ENCODE measurements around the gene SUMF1. TPM values are rescaled to one million over a fixed set of nuclear protein-coding genes. Genes with fewer than 3 reads are reported as not detected.

The SUMF1 gene
- total RNA-seq, 1 experiment from 2014 or later = 11.8 TPM

DNA sequence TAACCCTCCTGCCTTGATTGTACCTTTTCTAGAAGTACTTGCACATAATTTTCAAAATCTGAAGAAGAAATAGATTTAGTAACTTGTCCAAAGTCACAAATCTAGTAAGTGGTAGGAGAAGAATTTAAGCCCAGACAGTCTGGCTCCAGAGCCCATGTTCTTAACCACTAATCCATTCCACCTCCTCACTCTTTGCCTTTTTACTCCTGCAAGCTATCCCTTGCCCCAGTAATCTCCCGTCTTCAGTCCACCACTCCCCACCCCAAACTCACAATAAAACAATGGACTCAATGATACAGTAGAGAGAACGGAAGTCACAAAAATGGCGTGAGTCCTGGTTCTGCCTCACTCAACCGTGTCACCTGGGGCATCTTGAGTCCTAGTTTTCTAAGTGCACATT, 115.2 kb downstream of the SUMF1 start:
- Mint-ChIP-seq H3K36me3 (ENCODE audit: insufficient read depth, unreplicated experiment) (no peaks in the 10 kb centered on the region), H3K4me1 (ENCODE audit: insufficient read depth, unreplicated experiment) (peaks cover 7% of the 10 kb centered on the region), H3K9me3 (ENCODE audit: unreplicated experiment) (no peaks in the 10 kb centered on the region), H3K4me3 (ENCODE audit: unreplicated experiment) (no peak overlapping the region), H3K27me3 (ENCODE audit: insufficient read depth, unreplicated experiment) (no peaks in the 10 kb centered on the region), H3K27ac (ENCODE audit: low read depth, unreplicated experiment) (peak overlapping the region; percentile 8)
- BruUV-seq (replicated peaks) = no TSS peak
- TF ChIP-seq, protein P1, sequence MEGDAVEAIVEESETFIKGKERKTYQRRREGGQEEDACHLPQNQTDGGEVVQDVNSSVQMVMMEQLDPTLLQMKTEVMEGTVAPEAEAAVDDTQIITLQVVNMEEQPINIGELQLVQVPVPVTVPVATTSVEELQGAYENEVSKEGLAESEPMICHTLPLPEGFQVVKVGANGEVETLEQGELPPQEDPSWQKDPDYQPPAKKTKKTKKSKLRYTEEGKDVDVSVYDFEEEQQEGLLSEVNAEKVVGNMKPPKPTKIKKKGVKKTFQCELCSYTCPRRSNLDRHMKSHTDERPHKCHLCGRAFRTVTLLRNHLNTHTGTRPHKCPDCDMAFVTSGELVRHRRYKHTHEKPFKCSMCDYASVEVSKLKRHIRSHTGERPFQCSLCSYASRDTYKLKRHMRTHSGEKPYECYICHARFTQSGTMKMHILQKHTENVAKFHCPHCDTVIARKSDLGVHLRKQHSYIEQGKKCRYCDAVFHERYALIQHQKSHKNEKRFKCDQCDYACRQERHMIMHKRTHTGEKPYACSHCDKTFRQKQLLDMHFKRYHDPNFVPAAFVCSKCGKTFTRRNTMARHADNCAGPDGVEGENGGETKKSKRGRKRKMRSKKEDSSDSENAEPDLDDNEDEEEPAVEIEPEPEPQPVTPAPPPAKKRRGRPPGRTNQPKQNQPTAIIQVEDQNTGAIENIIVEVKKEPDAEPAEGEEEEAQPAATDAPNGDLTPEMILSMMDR (IDR thresholded peaks at IDR 0.05; ENCODE audit: unreplicated experiment) = no peak
- no peak for DNase-seq (ENCODE audit: unreplicated experiment)
- intact Hi-C loops (cut with micrococcal nuclease) = loop anchor here (1.0 to 5.0 kb wide), 3 partner anchors 141 to 705 kb away; partner anchors contain the start of gene ITPR1
- POLR2A ChIA-PET = interaction anchor here (1.6 to 2.1 kb wide), 4 partner anchors 10 to 282 kb away, joined by 5 to 8 read pairs (median 6); partner anchors contain the start of gene ITPR1
- CTCF ChIA-PET = interaction anchor here (0.6 to 20.2 kb wide), 15 partner anchors 11 to 314 kb away, joined by 3 to 288 read pairs (median 5); no protein-coding TSS in a partner anchor

DNA sequence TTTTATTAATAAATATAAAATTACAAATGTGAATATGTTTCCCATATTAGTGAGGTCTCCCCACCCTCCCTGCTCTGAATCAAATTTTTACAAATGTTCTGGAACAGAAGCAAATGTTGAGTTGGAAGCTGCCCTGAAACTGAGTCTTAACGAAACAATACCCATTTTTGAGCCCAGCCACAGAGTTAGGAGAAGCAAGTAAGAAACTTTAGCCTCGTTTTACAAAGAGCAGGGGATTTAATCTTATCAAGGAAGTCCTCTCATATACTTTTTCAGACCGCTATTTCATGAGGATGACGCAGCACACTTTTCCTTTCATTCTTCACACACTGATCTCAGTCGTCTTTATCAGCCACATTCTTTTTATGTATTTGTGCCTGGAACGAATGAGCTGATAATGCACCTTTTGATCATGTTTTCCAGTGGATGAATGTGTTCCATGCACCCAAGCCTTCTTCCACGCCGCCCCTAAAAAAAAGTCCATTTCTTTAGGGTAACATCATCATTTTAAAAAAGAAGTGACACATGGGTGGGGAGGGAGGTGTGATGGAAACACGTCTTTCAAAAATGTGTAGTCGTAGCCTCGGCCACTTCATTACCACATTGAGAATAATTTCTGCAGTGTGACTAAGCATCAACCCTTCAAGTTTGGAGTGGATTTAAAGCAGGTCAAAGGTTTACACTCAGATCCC, 115.8 kb downstream of the SUMF1 start:
- ChIA-PET CTCF (interaction anchor here (0.6 to 20.2 kb wide), 35 partner anchors 11 to 369 kb away, joined by 3 to 288 read pairs (median 4); no protein-coding TSS in a partner anchor), POLR2A (interaction anchor here (1.6 to 2.1 kb wide), 4 partner anchors 9 to 282 kb away, joined by 5 to 8 read pairs (median 6); partner anchors contain the start of gene ITPR1)
- H3K27me3 Mint-ChIP-seq (ENCODE audit: insufficient read depth, unreplicated experiment) = no peaks in the 10 kb centered on the region
- H3K36me3 Mint-ChIP-seq (ENCODE audit: insufficient read depth, unreplicated experiment) = no peaks in the 10 kb centered on the region
- H3K27ac Mint-ChIP-seq (ENCODE audit: low read depth, unreplicated experiment) = no peak overlapping the region
- BruUV-seq (replicated peaks) = no TSS peak
- peaks cover 7% of the 10 kb centered on the region for H3K4me1 Mint-ChIP-seq (ENCODE audit: insufficient read depth, unreplicated experiment)
- TF ChIP-seq, protein P1 (IDR thresholded peaks at IDR 0.05; ENCODE audit: unreplicated experiment) = no peak
- intact Hi-C loops (cut with micrococcal nuclease) = loop anchor here (1.0 to 5.0 kb wide), 3 partner anchors 141 to 706 kb away; partner anchors contain the start of gene ITPR1
- H3K4me3 Mint-ChIP-seq (ENCODE audit: unreplicated experiment) = no peak overlapping the region
- no peaks in the 10 kb centered on the region for H3K9me3 Mint-ChIP-seq (ENCODE audit: unreplicated experiment)
- no peak for DNase-seq (ENCODE audit: unreplicated experiment)

DNA sequence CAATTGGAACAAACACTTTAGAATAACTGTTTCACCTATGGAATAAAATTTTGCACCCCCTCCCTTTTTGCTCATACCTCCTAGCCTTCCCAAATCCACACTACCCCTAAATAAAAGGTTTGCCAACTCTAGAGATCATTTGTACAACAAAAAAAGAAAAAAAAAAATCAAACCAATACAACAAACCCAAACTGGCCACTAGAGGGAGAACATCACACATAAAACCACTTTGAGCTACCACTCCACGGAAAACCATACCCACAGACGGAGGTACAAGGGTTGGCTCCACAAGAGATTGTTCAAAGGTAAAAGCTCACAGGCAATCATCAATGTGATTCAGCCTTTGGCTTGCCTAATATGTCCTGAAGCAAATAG, 116.3 kb downstream of the SUMF1 start:
- CTCF ChIA-PET = interaction anchor here (0.6 to 20.2 kb wide), 49 partner anchors 9 to 379 kb away, joined by 3 to 288 read pairs (median 3); no protein-coding TSS in a partner anchor
- peaks cover 7% of the 10 kb centered on the region for H3K4me1 Mint-ChIP-seq (ENCODE audit: insufficient read depth, unreplicated experiment)
- no peaks in the 10 kb centered on the region for H3K36me3 Mint-ChIP-seq (ENCODE audit: insufficient read depth, unreplicated experiment)
- intact Hi-C loops (cut with micrococcal nuclease) = loop anchor here (1.0 to 5.0 kb wide), 4 partner anchors 142 to 707 kb away; partner anchors contain the start of gene ITPR1
- H3K27ac Mint-ChIP-seq (ENCODE audit: low read depth, unreplicated experiment) = no peak overlapping the region
- H3K4me3 Mint-ChIP-seq (ENCODE audit: unreplicated experiment) = no peak overlapping the region
- TF ChIP-seq, protein P1 (IDR thresholded peaks at IDR 0.05; ENCODE audit: unreplicated experiment) = peak; percentile 67
- no peaks in the 10 kb centered on the region for H3K27me3 Mint-ChIP-seq (ENCODE audit: insufficient read depth, unreplicated experiment)
- no peaks in the 10 kb centered on the region for H3K9me3 Mint-ChIP-seq (ENCODE audit: unreplicated experiment)
- no TSS peak for BruUV-seq (replicated peaks)
- DNase-seq (ENCODE audit: unreplicated experiment) = peak; percentile 68
- POLR2A ChIA-PET = interaction anchor here (1.6 to 2.1 kb wide), 4 partner anchors 9 to 283 kb away, joined by 5 to 8 read pairs (median 6); partner anchors contain the start of gene ITPR1

DNA sequence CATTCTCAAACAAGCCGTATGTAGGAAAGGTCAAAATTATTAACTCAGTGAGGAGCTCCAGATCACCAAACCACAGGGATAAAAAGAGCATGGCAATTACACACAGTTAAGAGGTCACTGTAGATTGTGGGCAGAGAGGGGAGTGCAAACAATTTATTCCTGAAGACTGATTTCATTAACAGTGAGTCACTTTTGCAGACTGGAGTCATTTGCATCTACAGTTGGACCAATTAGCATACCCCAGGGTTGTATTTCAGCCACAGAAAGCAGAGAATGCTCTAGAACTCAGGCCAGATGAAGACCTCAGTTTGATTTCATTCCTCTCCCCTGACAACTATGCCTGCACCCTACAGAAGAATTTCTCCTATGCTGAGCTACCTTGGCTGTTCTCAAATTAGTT, 123.8 kb downstream of the SUMF1 start:
- no TSS peak for BruUV-seq (replicated peaks)
- peak; percentile 3 for DNase-seq (ENCODE audit: unreplicated experiment)

More for the DNA sequence above, 123.8 kb downstream of the SUMF1 start:
- H3K4me3 Mint-ChIP-seq (ENCODE audit: unreplicated experiment) = no peak overlapping the region
- intact Hi-C loops (cut with micrococcal nuclease) = no loop called here
- H3K36me3 Mint-ChIP-seq (ENCODE audit: insufficient read depth, unreplicated experiment) = peaks cover 5% of the 10 kb centered on the region
- H3K27me3 Mint-ChIP-seq (ENCODE audit: insufficient read depth, unreplicated experiment) = no peaks in the 10 kb centered on the region
- H3K27ac Mint-ChIP-seq (ENCODE audit: low read depth, unreplicated experiment) = no peak overlapping the region
- CTCF ChIA-PET = interaction anchor here (0.7 to 20.2 kb wide), 5 partner anchors 10 to 288 kb away, joined by 3 to 288 read pairs (median 4); no protein-coding TSS in a partner anchor
- POLR2A ChIA-PET = interaction anchor here (1.1 kb wide), 1 partner anchor 39 kb away, joined by 4 read pairs; no protein-coding TSS in a partner anchor
- no peaks in the 10 kb centered on the region for H3K4me1 Mint-ChIP-seq (ENCODE audit: insufficient read depth, unreplicated experiment)
- no peaks in the 10 kb centered on the region for H3K9me3 Mint-ChIP-seq (ENCODE audit: unreplicated experiment)
- TF ChIP-seq, protein P1 (IDR thresholded peaks at IDR 0.05; ENCODE audit: unreplicated experiment) = no peak

All from MCF 10A (cell line).